ENCODE measurements around the gene ADCY9. TPM values are rescaled to one million over a fixed set of nuclear protein-coding genes. Genes with fewer than 3 reads are reported as not detected.
A peak's percentile ranks its signal among the peaks of the same experiment; 100 is the strongest.
"Not testable (repeated sequence)": the region's sequence is repeated elsewhere in the genome, so short reads cannot be mapped to it uniquely, and the experiment has no call there.

The ADCY9 gene
- 12.0 and 17.3 TPM in 2 replicates for total RNA-seq

DNA sequence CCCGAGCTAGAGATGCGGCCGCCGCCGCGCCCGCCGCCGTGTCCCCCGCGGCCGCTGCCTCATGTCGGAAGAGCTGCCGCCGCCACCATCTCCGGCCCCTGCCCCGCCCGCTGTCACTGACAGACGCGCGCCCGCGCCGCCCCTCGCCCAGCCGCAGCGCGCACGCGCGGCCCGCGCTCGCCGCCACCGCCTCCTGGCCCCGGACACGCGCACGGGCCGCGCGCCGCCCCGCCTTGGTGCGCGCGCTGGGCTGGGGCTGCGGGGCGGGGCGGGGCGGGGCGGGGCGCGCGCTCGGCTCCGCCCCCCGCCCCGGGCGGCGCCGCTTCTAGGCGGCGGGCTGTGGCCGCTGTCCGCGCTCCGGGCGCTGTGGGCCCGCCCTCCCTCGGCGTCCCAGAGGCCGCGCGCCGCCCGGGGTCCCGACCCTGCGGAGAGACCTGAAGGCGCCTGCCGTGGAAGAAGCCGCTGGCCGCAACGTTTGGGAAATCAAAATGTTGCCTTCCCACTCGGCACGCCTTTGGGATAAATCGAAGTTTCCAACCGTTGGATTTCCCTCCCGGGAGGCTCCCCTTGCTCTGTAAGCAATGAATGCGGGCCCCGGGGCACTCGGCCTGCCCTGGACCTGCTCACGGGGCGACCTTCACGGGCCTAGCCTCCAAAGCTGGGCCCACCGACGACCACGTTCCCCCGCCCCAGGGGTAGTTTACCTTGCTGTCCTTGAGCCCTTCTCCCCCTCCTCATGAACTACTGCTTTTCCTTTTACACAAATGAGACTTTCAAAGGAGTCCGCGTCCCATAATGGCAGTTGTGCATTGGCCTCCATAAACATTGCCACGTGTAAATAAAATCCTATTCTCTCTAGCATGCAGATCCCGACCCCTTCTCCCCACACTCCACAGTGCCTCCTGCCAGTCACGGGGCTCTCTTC, at the start of gene ADCY9:
TSS of gene ADCY9 (minus strand) at position 118 of the 925 bp plus-strand sequence. CDS start 1,000 bp downstream, outside the sequence.
- Histone ChIP-seq H3K36me3 (ENCODE audit: control insufficient read depth, insufficient read depth, low read length) (no peaks in the 10 kb centered on the region), H3K27me3 (ENCODE audit: control insufficient read depth, insufficient read depth, low read length) (peaks cover 2% of the 10 kb centered on the region), H3K4me3 (ENCODE audit: low read depth, low read length) (peak within 1 kb of the TSS; percentile 53)
- peak; percentile 12 for DNase-seq (ENCODE audit: low read depth)
- TF ChIP-seq, protein P1, sequence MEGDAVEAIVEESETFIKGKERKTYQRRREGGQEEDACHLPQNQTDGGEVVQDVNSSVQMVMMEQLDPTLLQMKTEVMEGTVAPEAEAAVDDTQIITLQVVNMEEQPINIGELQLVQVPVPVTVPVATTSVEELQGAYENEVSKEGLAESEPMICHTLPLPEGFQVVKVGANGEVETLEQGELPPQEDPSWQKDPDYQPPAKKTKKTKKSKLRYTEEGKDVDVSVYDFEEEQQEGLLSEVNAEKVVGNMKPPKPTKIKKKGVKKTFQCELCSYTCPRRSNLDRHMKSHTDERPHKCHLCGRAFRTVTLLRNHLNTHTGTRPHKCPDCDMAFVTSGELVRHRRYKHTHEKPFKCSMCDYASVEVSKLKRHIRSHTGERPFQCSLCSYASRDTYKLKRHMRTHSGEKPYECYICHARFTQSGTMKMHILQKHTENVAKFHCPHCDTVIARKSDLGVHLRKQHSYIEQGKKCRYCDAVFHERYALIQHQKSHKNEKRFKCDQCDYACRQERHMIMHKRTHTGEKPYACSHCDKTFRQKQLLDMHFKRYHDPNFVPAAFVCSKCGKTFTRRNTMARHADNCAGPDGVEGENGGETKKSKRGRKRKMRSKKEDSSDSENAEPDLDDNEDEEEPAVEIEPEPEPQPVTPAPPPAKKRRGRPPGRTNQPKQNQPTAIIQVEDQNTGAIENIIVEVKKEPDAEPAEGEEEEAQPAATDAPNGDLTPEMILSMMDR (IDR thresholded peaks at IDR 0.05; ENCODE audit: insufficient read depth, low read length, poor library complexity, severe bottlenecking) = no peak

GRCh38 chr16:4160658-4161430, 44.6 kb upstream of the ADCY9 start:
- H3K4me3 ChIP-seq (ENCODE audit: low read depth, low read length) = no peak overlapping the region
- H3K36me3 ChIP-seq (ENCODE audit: control insufficient read depth, insufficient read depth, low read length) = no peaks in the 10 kb centered on the region
- DNase-seq (ENCODE audit: low read depth) = no peak
- H3K27me3 ChIP-seq (ENCODE audit: control insufficient read depth, insufficient read depth, low read length) = no peaks in the 10 kb centered on the region
- TF ChIP-seq, protein P1 (IDR thresholded peaks at IDR 0.05; ENCODE audit: insufficient read depth, low read length, poor library complexity, severe bottlenecking) = no peak

GRCh38 chr16:4159726-4160125, 43.5 kb upstream of the ADCY9 start:
- DNase-seq (ENCODE audit: low read depth) = no peak
- TF ChIP-seq, protein P1 (IDR thresholded peaks at IDR 0.05; ENCODE audit: insufficient read depth, low read length, poor library complexity, severe bottlenecking) = no peak
- Histone ChIP-seq H3K36me3 (ENCODE audit: control insufficient read depth, insufficient read depth, low read length) (no peaks in the 10 kb centered on the region), H3K4me3 (ENCODE audit: low read depth, low read length) (no peak overlapping the region), H3K27me3 (ENCODE audit: control insufficient read depth, insufficient read depth, low read length) (no peaks in the 10 kb centered on the region)

DNA sequence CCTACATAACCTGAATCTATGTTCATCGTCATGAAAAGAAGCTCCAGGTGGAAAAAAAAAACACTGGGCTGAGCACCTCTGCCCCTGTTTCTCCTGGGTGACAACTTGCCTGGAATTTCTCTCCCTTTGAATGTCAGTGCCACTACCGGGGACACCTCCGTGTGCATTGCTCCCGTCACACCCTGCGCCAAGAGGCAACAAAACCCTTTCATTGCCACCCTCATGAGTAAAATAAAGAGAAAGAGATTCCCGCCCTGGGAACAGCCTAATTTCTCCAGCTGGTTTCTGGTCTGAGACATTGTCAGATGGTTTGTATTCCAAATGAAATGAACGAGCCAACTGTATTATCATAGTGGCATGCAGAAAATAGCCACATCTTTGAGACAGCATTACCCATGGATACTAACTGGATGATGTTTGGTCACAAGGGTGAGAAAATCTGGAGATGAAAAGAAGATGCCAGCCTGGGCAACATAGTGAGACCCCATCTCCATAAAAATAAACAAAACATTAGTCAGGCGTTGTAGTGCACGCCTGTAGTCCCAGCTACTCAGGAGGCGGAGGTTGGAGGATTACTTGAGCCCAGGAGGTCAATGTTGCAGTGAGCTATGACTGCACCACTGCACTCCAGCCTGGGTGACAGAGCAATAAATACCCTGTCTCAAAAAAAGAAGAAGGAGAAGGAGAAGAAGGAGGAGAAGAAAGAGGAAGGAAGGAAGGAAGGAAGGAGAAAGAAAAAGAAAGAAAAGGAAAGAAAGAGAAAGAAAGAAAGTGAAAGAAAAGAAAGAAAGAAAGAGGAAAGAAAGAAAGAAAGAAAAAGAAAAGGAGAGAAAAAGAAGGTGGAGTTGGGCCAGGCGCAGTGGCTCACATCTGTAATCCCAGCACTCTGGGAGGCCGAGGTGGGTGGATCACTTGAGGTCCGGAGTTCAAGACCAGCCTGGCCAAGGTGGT, 42.2 kb upstream of the ADCY9 start:
- TF ChIP-seq, protein P1 (IDR thresholded peaks at IDR 0.05; ENCODE audit: insufficient read depth, low read length, poor library complexity, severe bottlenecking) = no peak
- Histone ChIP-seq H3K36me3 (ENCODE audit: control insufficient read depth, insufficient read depth, low read length) (no peaks in the 10 kb centered on the region), H3K27me3 (ENCODE audit: control insufficient read depth, insufficient read depth, low read length) (no peaks in the 10 kb centered on the region), H3K4me3 (ENCODE audit: low read depth, low read length) (no peak overlapping the region)
- DNase-seq (ENCODE audit: low read depth) = no peak

- no peaks in the 10 kb centered on the region for H3K36me3 ChIP-seq (ENCODE audit: control insufficient read depth, insufficient read depth, low read length)
- TF ChIP-seq, protein P1 (IDR thresholded peaks at IDR 0.05; ENCODE audit: insufficient read depth, low read length, poor library complexity, severe bottlenecking) = no peak
- H3K4me3 ChIP-seq (ENCODE audit: low read depth, low read length) = no peak overlapping the region
- H3K27me3 ChIP-seq (ENCODE audit: control insufficient read depth, insufficient read depth, low read length) = no peaks in the 10 kb centered on the region
- DNase-seq (ENCODE audit: low read depth) = no peak
Measured at GRCh38 chr16:4157376-4157825, 41.2 kb upstream of the ADCY9 start.

- H3K36me3 ChIP-seq (ENCODE audit: control insufficient read depth, insufficient read depth, low read length); H3K4me3 ChIP-seq (ENCODE audit: low read depth, low read length); H3K27me3 ChIP-seq (ENCODE audit: control insufficient read depth, insufficient read depth, low read length); DNase-seq (ENCODE audit: low read depth): not testable (repeated sequence)
Measured at GRCh38 chr16:4156503-4156902, 40.3 kb upstream of the ADCY9 start.

DNA sequence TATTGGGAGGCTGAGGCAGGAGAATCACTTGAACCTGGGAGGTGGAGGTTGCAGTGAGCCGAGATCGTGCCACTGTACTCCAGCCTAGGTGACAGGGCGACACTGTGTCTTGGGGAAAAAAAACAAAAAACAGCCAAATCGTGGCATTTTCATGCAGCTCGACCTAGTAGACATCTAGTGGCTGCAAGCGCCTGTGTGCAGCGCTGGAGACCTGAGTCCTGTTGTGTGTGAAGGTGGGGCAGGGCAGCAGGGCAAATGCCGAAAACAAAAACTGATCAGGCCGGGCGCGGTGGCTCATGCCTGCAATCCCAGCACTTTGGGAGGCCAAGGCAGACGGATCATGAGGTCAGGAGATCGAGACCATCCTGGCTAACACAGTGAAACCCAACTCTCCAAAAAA, 37.1 kb upstream of the ADCY9 start:
- DNase-seq (ENCODE audit: low read depth); H3K36me3 ChIP-seq (ENCODE audit: control insufficient read depth, insufficient read depth, low read length); H3K4me3 ChIP-seq (ENCODE audit: low read depth, low read length); H3K27me3 ChIP-seq (ENCODE audit: control insufficient read depth, insufficient read depth, low read length): not testable (repeated sequence)
